ENCODE measurements around the gene AMHR2. TPM values are rescaled to one million over a fixed set of nuclear protein-coding genes. Genes with fewer than 3 reads are reported as not detected.

AMHR2 gene
- total and polyA plus RNA-seq, 9 of the 15 experiments (the other 6 are each of a cell fraction or from before 2014, with no cell fraction given) = 8.9 to 49.7 (median 19.3) TPM

- TF ChIP-seq ZBTB40 (IDR thresholded peaks at IDR 0.05) (no peak), ZBTB40 (CRISPR knock-in tag; IDR thresholded peaks at IDR 0.05) (no peak), NR1H2 (CRISPR knock-in tag; IDR thresholded peaks at IDR 0.05) (peak; percentile 86; the same call in 1 of the 2 replicates), CHCHD3 (CRISPR knock-in tag; IDR thresholded peaks at IDR 0.05) (no peak), ILK (tag; IDR thresholded peaks at IDR 0.05; ENCODE audit: borderline replicate concordance, low read depth) (no peak), MEIS2 (IDR thresholded peaks at IDR 0.05; ENCODE audit: partially characterized antibody) (no peak), SETDB1 (IDR thresholded peaks at IDR 0.05; ENCODE audit: low read length) (no peak), CCAR2 (IDR thresholded peaks at IDR 0.05; ENCODE audit: low read depth, low read length) (no peak), GABPA (tag; conservative IDR thresholded peaks at IDR 0.05; ENCODE audit: low read depth) (peak; percentile 82), ZC3H4 (CRISPR knock-in tag; IDR thresholded peaks at IDR 0.05; ENCODE audit: borderline replicate concordance) (peak; percentile 84), ARHGAP35 (IDR thresholded peaks at IDR 0.05; ENCODE audit: partially characterized antibody) (no peak)
- TF ChIP-seq, protein P1, sequence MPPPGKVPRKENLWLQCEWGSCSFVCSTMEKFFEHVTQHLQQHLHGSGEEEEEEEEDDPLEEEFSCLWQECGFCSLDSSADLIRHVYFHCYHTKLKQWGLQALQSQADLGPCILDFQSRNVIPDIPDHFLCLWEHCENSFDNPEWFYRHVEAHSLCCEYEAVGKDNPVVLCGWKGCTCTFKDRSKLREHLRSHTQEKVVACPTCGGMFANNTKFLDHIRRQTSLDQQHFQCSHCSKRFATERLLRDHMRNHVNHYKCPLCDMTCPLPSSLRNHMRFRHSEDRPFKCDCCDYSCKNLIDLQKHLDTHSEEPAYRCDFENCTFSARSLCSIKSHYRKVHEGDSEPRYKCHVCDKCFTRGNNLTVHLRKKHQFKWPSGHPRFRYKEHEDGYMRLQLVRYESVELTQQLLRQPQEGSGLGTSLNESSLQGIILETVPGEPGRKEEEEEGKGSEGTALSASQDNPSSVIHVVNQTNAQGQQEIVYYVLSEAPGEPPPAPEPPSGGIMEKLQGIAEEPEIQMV (tag; conservative IDR thresholded peaks at IDR 0.05; ENCODE audit: low read depth) = no peak
These were observed 28.8 kb downstream of the AMHR2 start (continued) for GRCh38 chr12:53452159-53453077.

Measured in K562 (cell line).